ENCODE data around the gene LBX1.

DNA sequence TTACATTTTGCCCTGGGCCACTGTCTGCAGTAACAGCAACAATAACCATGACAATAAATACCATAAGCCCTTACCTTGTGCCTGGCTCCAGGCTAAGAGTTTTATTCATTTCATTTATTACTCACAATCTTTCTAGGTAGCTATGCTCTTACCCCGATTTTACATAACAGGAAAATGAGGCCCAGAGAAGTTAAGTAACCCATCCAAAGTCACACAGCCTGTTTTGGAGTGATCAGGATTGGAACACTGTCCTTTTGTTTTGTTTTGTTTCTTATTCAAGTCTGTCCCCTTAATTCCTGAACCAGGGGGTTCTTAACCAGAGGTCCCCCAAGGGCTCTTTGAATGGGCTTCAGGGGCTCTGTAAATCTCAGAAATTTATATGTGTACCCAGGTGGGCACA is 4.2 kb upstream of the LBX1 start:
- TF ChIP-seq, protein P1, sequence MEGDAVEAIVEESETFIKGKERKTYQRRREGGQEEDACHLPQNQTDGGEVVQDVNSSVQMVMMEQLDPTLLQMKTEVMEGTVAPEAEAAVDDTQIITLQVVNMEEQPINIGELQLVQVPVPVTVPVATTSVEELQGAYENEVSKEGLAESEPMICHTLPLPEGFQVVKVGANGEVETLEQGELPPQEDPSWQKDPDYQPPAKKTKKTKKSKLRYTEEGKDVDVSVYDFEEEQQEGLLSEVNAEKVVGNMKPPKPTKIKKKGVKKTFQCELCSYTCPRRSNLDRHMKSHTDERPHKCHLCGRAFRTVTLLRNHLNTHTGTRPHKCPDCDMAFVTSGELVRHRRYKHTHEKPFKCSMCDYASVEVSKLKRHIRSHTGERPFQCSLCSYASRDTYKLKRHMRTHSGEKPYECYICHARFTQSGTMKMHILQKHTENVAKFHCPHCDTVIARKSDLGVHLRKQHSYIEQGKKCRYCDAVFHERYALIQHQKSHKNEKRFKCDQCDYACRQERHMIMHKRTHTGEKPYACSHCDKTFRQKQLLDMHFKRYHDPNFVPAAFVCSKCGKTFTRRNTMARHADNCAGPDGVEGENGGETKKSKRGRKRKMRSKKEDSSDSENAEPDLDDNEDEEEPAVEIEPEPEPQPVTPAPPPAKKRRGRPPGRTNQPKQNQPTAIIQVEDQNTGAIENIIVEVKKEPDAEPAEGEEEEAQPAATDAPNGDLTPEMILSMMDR (IDR thresholded peaks at IDR 0.05): no peak
- no peak for TF ChIP-seq POLR2A (IDR thresholded peaks at IDR 0.05)

Measured in uterus (tissue), 2 donors.